Astrocyte (in vitro differentiated cells and primary cell): ENCODE measurements around the gene THTPA. TPM values are rescaled to one million over a fixed set of nuclear protein-coding genes. Genes with fewer than 3 reads are reported as not detected.

Experiments used
- DNase-seq: peaks from one replicate; pipeline ENCODE4 v3.0.0-alpha.2; 2010; ENCODE audit warnings: low read depth
- FAIRE-seq: peaks from 2 replicates; lab custom pipeline; 2011; peaks lifted over from hg19 to GRCh38; lab: Jason Lieb, UNC
- H2AFZ ChIP-seq: 2 replicates; pipeline ENCODE4 v1.6.0; 2012; ENCODE audit warnings: low read depth, low read length, inconsistent platforms
- H3K27ac ChIP-seq: 2 replicates; pipeline ENCODE4 v1.5.1; 2011; ENCODE audit warnings: low read depth, low read length, inconsistent platforms
- H3K27me3 ChIP-seq: 2 replicates; pipeline ENCODE4 v1.6.0; 2011; ENCODE audit warnings: low read length, inconsistent platforms; ENCODE audit not compliant: insufficient read depth
- H3K36me3 ChIP-seq: 2 replicates; pipeline ENCODE4 v1.5.1; 2011; ENCODE audit warnings: low read length, inconsistent platforms; ENCODE audit not compliant: insufficient read depth
- H3K4me1 ChIP-seq: 2 replicates; pipeline ENCODE4 v1.5.1; 2011; ENCODE audit warnings: low read length, inconsistent platforms; ENCODE audit not compliant: insufficient read depth
- H3K4me2 ChIP-seq: 2 replicates; pipeline ENCODE4 v1.6.0; 2012; ENCODE audit warnings: low read length, inconsistent platforms
- H3K4me3 ChIP-seq: 2 replicates; pipeline ENCODE4 v1.5.1; 2011; ENCODE audit warnings: low read depth, mild to moderate bottlenecking, low read length, inconsistent platforms; ENCODE audit not compliant: insufficient read depth
- H3K79me2 ChIP-seq: 2 replicates; pipeline ENCODE4 v1.6.0; 2012; ENCODE audit warnings: mild to moderate bottlenecking, low read length, inconsistent platforms; ENCODE audit not compliant: insufficient read depth
- H3K9ac ChIP-seq: 2 replicates; pipeline ENCODE4 v1.6.0; 2012; ENCODE audit warnings: mild to moderate bottlenecking, low read length, inconsistent platforms
- H3K9me3 ChIP-seq: 2 replicates; pipeline ENCODE4 v1.5.1; 2012; ENCODE audit warnings: low read depth, mild to moderate bottlenecking, low read length, inconsistent platforms; ENCODE audit not compliant: insufficient read depth
- H4K20me1 ChIP-seq: 2 replicates; pipeline ENCODE4 v1.6.0; 2012; ENCODE audit warnings: low read length, inconsistent platforms; ENCODE audit not compliant: insufficient read depth
- H3K27ac Mint-ChIP-seq: one replicate; pipeline ENCODE4 v1.8.0; 2021; ENCODE audit warnings: mild to moderate bottlenecking, mixed read lengths; ENCODE audit not compliant: unreplicated experiment
- H3K27me3 Mint-ChIP-seq: one replicate; pipeline ENCODE4 v1.8.0; 2021; ENCODE audit warnings: low read depth, mixed read lengths; ENCODE audit not compliant: unreplicated experiment
- H3K36me3 Mint-ChIP-seq: one replicate; pipeline ENCODE4 v1.8.0; 2021; ENCODE audit warnings: low read depth, mixed read lengths; ENCODE audit not compliant: unreplicated experiment
- H3K4me1 Mint-ChIP-seq: one replicate; pipeline ENCODE4 v1.8.0; 2021; ENCODE audit warnings: low read depth, mixed read lengths; ENCODE audit not compliant: unreplicated experiment
- H3K4me3 Mint-ChIP-seq: one replicate; pipeline ENCODE4 v1.8.0; 2021; ENCODE audit warnings: mild to moderate bottlenecking, moderate library complexity, mixed read lengths; ENCODE audit not compliant: unreplicated experiment
- H3K9me3 Mint-ChIP-seq: one replicate; pipeline ENCODE4 v1.8.0; 2021; ENCODE audit warnings: mild to moderate bottlenecking, mixed read lengths; ENCODE audit not compliant: unreplicated experiment
- EZH2 ChIP-seq: IDR thresholded peaks from 2 replicates; pipeline ENCODE4 v1.6.1; 2012; ENCODE audit warnings: mild to moderate bottlenecking, low read length, inconsistent platforms; ENCODE audit not compliant: insufficient read depth
- total RNA-seq: library from RNA; stranded (reverse); gene quantifications from 2 replicates; pipeline ENCODE4 v1.2.1, GENCODE V29; 2021
- TF ChIP-seq, protein P1 (sequence below): IDR thresholded peaks from 2 replicates; pipeline ENCODE4 v1.5.1; 2011; ENCODE audit warnings: low read depth, mild to moderate bottlenecking, inconsistent platforms, low read length, moderate library complexity; ENCODE audit not compliant: insufficient read depth

The THTPA gene
- total RNA-seq, 1 donor from 2014 or later = 8.1 TPM

DNA sequence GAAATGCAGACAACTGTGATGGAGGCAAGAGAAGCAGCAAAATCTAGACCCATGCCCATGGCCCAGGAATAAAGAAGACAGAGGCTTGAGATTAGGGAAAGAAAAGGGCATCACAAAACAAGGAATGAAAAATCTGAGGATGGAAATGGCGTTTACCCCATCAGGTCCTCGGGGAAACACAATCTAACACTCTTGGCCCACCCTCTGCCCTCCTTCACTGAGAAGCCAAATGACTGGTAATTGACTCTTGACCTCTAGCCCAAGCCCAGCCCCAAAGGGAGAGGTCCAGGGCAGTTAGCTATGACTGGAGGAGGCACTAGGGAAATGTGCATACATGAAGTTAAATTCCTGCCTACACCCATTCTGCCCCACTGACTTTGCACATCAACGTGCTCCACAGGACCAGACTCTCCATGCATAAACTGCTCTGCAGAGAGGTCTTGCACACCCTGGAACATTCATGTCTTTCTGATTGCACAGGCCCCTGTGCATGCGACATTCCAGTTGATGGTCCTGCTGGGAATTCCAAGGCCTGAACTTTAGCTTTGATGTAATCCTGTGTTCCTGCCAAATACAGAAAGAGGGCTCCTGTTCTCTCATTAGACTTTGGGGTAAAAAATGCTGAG is 10.2 kb upstream of the THTPA start:
- Histone ChIP-seq H2AFZ (no peak overlapping the region), H3K4me1 (peaks cover 20% of the 10 kb centered on the region), H3K4me2 (no peak overlapping the region), H3K27me3 (no peaks in the 10 kb centered on the region), H3K9me3 (no peaks in the 10 kb centered on the region), H3K27ac (no peak overlapping the region), H4K20me1 (no peaks in the 10 kb centered on the region), H3K79me2 (peaks cover 5% of the 10 kb centered on the region), H3K36me3 (no peaks in the 10 kb centered on the region), H3K4me3 (no peak overlapping the region), H3K9ac (no peak overlapping the region)
- Mint-ChIP-seq H3K9me3 (peaks cover 2% of the 10 kb centered on the region), H3K36me3 (peaks cover 9% of the 10 kb centered on the region), H3K4me1 (peaks cover 19% of the 10 kb centered on the region), H3K4me3 (no peak overlapping the region), H3K27ac (peak overlapping the region; percentile 19), H3K27me3 (no peaks in the 10 kb centered on the region)
- FAIRE-seq (no peak), DNase-seq (no peak)
- TF ChIP-seq, protein P1, sequence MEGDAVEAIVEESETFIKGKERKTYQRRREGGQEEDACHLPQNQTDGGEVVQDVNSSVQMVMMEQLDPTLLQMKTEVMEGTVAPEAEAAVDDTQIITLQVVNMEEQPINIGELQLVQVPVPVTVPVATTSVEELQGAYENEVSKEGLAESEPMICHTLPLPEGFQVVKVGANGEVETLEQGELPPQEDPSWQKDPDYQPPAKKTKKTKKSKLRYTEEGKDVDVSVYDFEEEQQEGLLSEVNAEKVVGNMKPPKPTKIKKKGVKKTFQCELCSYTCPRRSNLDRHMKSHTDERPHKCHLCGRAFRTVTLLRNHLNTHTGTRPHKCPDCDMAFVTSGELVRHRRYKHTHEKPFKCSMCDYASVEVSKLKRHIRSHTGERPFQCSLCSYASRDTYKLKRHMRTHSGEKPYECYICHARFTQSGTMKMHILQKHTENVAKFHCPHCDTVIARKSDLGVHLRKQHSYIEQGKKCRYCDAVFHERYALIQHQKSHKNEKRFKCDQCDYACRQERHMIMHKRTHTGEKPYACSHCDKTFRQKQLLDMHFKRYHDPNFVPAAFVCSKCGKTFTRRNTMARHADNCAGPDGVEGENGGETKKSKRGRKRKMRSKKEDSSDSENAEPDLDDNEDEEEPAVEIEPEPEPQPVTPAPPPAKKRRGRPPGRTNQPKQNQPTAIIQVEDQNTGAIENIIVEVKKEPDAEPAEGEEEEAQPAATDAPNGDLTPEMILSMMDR = no peak
- TF ChIP-seq EZH2 = no peak

DNA sequence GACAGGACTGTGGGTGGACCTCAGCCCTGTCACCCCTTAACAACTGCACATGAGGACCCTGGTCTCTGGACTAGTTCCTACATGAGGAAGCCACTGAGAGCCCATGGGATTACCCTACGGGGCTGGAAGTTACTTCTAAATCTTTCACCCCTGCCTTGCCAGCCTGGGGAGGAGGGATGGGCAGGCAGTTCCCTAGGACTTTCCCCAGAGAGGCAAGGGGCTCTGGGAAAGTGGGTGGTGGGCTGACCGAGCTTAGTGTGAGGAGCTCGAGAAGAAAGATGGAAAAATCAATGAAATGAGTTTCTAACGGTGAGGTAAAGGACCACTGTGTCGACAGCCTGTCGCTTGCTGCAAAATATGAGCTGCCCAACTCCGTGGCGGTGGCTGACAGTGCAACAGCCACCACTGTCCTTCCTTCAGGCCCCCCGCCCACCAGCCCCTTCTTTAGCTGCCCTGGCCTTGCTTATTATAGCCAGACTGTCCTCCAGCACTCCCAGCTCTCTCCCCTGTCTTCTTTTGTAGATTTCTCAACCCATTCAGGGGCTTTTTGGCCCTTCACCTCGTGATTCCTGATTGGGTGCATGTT is 9.5 kb upstream of the THTPA start:
- no peak overlapping the region for H3K27ac ChIP-seq
- no peaks in the 10 kb centered on the region for H3K27me3 Mint-ChIP-seq
- H3K36me3 Mint-ChIP-seq = peaks cover 9% of the 10 kb centered on the region
- no peaks in the 10 kb centered on the region for H4K20me1 ChIP-seq
- H3K4me3 ChIP-seq = no peak overlapping the region
- no peaks in the 10 kb centered on the region for H3K9me3 ChIP-seq
- no peaks in the 10 kb centered on the region for H3K27me3 ChIP-seq
- H3K4me2 ChIP-seq = no peak overlapping the region
- DNase-seq (no peak), FAIRE-seq (no peak)
- no peak overlapping the region for H3K9ac ChIP-seq
- H3K9me3 Mint-ChIP-seq = peaks cover 2% of the 10 kb centered on the region
- H3K4me1 ChIP-seq = peaks cover 20% of the 10 kb centered on the region
- peak overlapping the region; percentile 19 for H3K27ac Mint-ChIP-seq
- H3K4me3 Mint-ChIP-seq = no peak overlapping the region
- peaks cover 19% of the 10 kb centered on the region for H3K4me1 Mint-ChIP-seq
- no peak overlapping the region for H2AFZ ChIP-seq
- TF ChIP-seq EZH2 = no peak
- TF ChIP-seq, protein P1 = no peak
- no peaks in the 10 kb centered on the region for H3K36me3 ChIP-seq
- H3K79me2 ChIP-seq = peaks cover 5% of the 10 kb centered on the region

DNA sequence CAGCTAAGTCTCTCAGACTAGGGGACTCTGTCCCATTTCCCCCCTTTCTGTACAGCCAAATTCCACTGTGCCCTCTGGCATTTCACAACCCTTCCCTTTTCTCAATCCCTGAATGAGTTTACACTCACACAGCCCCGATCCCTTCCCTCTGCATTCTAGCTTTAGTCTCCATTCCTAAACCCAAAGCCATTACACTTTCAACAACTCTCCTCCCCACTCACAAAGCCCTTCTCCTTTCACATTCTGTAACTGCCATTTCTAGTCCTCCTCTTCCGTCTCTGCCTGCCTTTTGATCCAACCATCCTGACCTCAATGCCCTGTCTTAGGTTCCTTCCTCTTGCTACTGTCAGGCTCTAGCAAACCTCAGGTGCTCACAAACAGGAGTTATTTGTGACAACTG is 8.1 kb upstream of the THTPA start:
- no peak for FAIRE-seq
- H3K36me3 ChIP-seq = no peaks in the 10 kb centered on the region
- H2AFZ ChIP-seq = no peak overlapping the region
- no peak for TF ChIP-seq EZH2
- Mint-ChIP-seq H3K9me3 (peaks cover 2% of the 10 kb centered on the region), H3K4me1 (peaks cover 17% of the 10 kb centered on the region), H3K27me3 (no peaks in the 10 kb centered on the region), H3K27ac (no peak overlapping the region), H3K36me3 (peaks cover 9% of the 10 kb centered on the region), H3K4me3 (no peak overlapping the region)
- no peaks in the 10 kb centered on the region for H4K20me1 ChIP-seq
- H3K79me2 ChIP-seq = peaks cover 5% of the 10 kb centered on the region
- H3K9ac ChIP-seq = peak overlapping the region; percentile 57
- no peak for DNase-seq
- peak overlapping the region; percentile 98 for H3K4me2 ChIP-seq
- H3K27me3 ChIP-seq = no peaks in the 10 kb centered on the region
- peak overlapping the region; percentile 74 for H3K27ac ChIP-seq
- no peak overlapping the region for H3K4me3 ChIP-seq
- no peaks in the 10 kb centered on the region for H3K9me3 ChIP-seq
- H3K4me1 ChIP-seq = peaks cover 20% of the 10 kb centered on the region
